H9 (cell line): Measurements from ENCODE around the gene POLR2H. TPM values are rescaled to one million over a fixed set of nuclear protein-coding genes. Genes with fewer than 3 reads are reported as not detected.

Experiments used
- DNase-seq: peaks from one replicate; pipeline ENCODE4 v3.0.0-alpha.2; 2017
- H2AFZ ChIP-seq: one replicate; pipeline ENCODE4 v1.6.1; 2013; ENCODE audit warnings: mild to moderate bottlenecking, low read length, control low read depth, moderate library complexity
- H2AK5ac ChIP-seq: 2 replicates; pipeline ENCODE4 v1.6.1; 2013; ENCODE audit warnings: low read length, control low read depth, mixed read lengths; ENCODE audit not compliant: insufficient read length
- H2BK120ac ChIP-seq: one replicate; pipeline ENCODE4 v1.6.1; 2013; ENCODE audit warnings: low read depth, mild to moderate bottlenecking, low read length, control low read depth, inconsistent platforms; ENCODE audit not compliant: poor library complexity, severe bottlenecking
- H2BK12ac ChIP-seq: 2 replicates; pipeline ENCODE4 v1.6.1; 2013; ENCODE audit warnings: low read length, control low read depth, mixed read lengths, low read depth; ENCODE audit not compliant: insufficient read length
- H2BK15ac ChIP-seq: 2 replicates; pipeline ENCODE4 v1.6.1; 2013; ENCODE audit warnings: low read depth, low read length, control low read depth
- H2BK20ac ChIP-seq: one replicate; pipeline ENCODE4 v1.6.1; 2013; ENCODE audit warnings: low read depth, mild to moderate bottlenecking, low read length, control low read depth, inconsistent platforms; ENCODE audit not compliant: poor library complexity, severe bottlenecking
- H2BK5ac ChIP-seq: 2 replicates; pipeline ENCODE4 v1.6.1; 2013; ENCODE audit warnings: low read length, control low read depth, mixed read lengths; ENCODE audit not compliant: insufficient read length
- H3K14ac ChIP-seq: 2 replicates; pipeline ENCODE4 v1.6.1; 2013; ENCODE audit warnings: low read length, control low read depth; ENCODE audit not compliant: insufficient read depth
- H3K18ac ChIP-seq: 2 replicates; pipeline ENCODE4 v1.6.1; 2013; ENCODE audit warnings: low read depth, mild to moderate bottlenecking, mixed read lengths, low read length, control low read depth; ENCODE audit not compliant: insufficient read length
- H3K23ac ChIP-seq: 2 replicates; pipeline ENCODE4 v1.6.1; 2013; ENCODE audit warnings: low read length, control low read depth, mixed read lengths, low read depth; ENCODE audit not compliant: insufficient read length
- H3K23me2 ChIP-seq: 2 replicates; pipeline ENCODE4 v1.6.1; 2013; ENCODE audit warnings: low read depth, mild to moderate bottlenecking, mixed read lengths, low read length, control low read depth; ENCODE audit not compliant: insufficient read length, poor library complexity, severe bottlenecking
- H3K27ac ChIP-seq: 2 replicates; pipeline ENCODE4 v1.5.1; 2013; ENCODE audit warnings: low read length, control low read depth, mixed read lengths, low read depth; ENCODE audit not compliant: insufficient read length
- H3K27me3 ChIP-seq: 2 replicates; pipeline ENCODE4 v1.6.1; 2013; ENCODE audit warnings: low read length, control low read depth, inconsistent platforms; ENCODE audit not compliant: insufficient read depth
- H3K4ac ChIP-seq: 2 replicates; pipeline ENCODE4 v1.6.1; 2013; ENCODE audit warnings: low read depth, mild to moderate bottlenecking, control low read depth, inconsistent platforms, low read length, moderate library complexity
- H3K4me1 ChIP-seq: 2 replicates; pipeline ENCODE4 v1.6.1; 2013; ENCODE audit warnings: low read length, control low read depth, inconsistent platforms; ENCODE audit not compliant: insufficient read depth
- H3K4me2 ChIP-seq: 2 replicates; pipeline ENCODE4 v1.6.1; 2013; ENCODE audit warnings: low read length, control low read depth, mixed read lengths; ENCODE audit not compliant: insufficient read length, insufficient read depth
- H3K56ac ChIP-seq: 2 replicates; pipeline ENCODE4 v1.6.1; 2013; ENCODE audit warnings: low read depth, mild to moderate bottlenecking, mixed read lengths, low read length, control low read depth; ENCODE audit not compliant: insufficient read length
- H3K79me1 ChIP-seq: 2 replicates; pipeline ENCODE4 v1.6.1; 2013; ENCODE audit warnings: low read depth, mild to moderate bottlenecking, moderate library complexity, low read length, control low read depth, inconsistent platforms; ENCODE audit not compliant: insufficient read depth, poor library complexity, severe bottlenecking
- H3K79me2 ChIP-seq: 2 replicates; pipeline ENCODE4 v1.6.1; 2013; ENCODE audit warnings: low read length, control low read depth, inconsistent platforms; ENCODE audit not compliant: insufficient read depth
- H3K9ac ChIP-seq: 2 replicates; pipeline ENCODE4 v1.6.1; 2013; ENCODE audit warnings: low read length, control low read depth, mixed read lengths; ENCODE audit not compliant: insufficient read length; ENCODE audit errors: extremely low read depth
- H3K9me3 ChIP-seq: one replicate; pipeline ENCODE4 v1.6.1; 2013; ENCODE audit warnings: low read depth, low read length, inconsistent platforms; ENCODE audit not compliant: control insufficient read depth
- H3T11ph ChIP-seq: one replicate; pipeline ENCODE4 v1.6.1; 2013; ENCODE audit warnings: mild to moderate bottlenecking, low read length, control low read depth, inconsistent platforms
- H4K20me1 ChIP-seq: one replicate; pipeline ENCODE4 v1.6.1; 2013; ENCODE audit not compliant: control insufficient read depth, insufficient read length, insufficient read depth
- H4K5ac ChIP-seq: 2 replicates; pipeline ENCODE4 v1.6.1; 2013; ENCODE audit warnings: low read depth, mild to moderate bottlenecking, mixed read lengths, low read length, control low read depth; ENCODE audit not compliant: insufficient read length
- H4K8ac ChIP-seq: replicated peaks from 2 replicates; pipeline ENCODE4 v1.6.1; 2013; ENCODE audit warnings: low read length, control low read depth, mixed read lengths, low read depth; ENCODE audit not compliant: insufficient read length
- H4K91ac ChIP-seq: 2 replicates; pipeline ENCODE4 v1.6.1; 2013; ENCODE audit warnings: low read depth, mild to moderate bottlenecking, moderate library complexity, mixed read lengths, low read length, control low read depth; ENCODE audit not compliant: insufficient read length
- H3K27ac Mint-ChIP-seq, 3 experiments: 2 replicates in 2 of 3; 3 replicates in 1 of 3; pipeline ENCODE4 v1.8.0; 2020 to 2021; ENCODE audit warnings: mixed read lengths in 3 of 3, mild to moderate bottlenecking in 1 of 3, moderate library complexity in 1 of 3
- H3K27me3 Mint-ChIP-seq: 2 replicates; pipeline ENCODE4 v1.8.0; 2021; ENCODE audit warnings: low read depth, mild to moderate bottlenecking, moderate library complexity, mixed read lengths
- H3K36me3 Mint-ChIP-seq, 3 experiments: 2 replicates in 2 of 3; 3 replicates in 1 of 3; pipeline ENCODE4 v1.8.0; 2020 to 2021; ENCODE audit warnings: low read depth in 3 of 3, mixed read lengths in 3 of 3; ENCODE audit not compliant: insufficient read depth in 1 of 3
- H3K4me1 Mint-ChIP-seq, 2 experiments: 2 replicates each; pipeline ENCODE4 v1.8.0; 2020; ENCODE audit warnings: mixed read lengths in 2 of 2
- H3K4me3 Mint-ChIP-seq, 2 experiments: 2 replicates in 1 of 2; 3 replicates in 1 of 2; pipeline ENCODE4 v1.8.0; 2020 to 2021; ENCODE audit warnings: mild to moderate bottlenecking in 2 of 2, mixed read lengths in 2 of 2, moderate library complexity in 1 of 2
- H3K9me3 Mint-ChIP-seq, 2 experiments: 2 replicates in 1 of 2; 3 replicates in 1 of 2; pipeline ENCODE4 v1.8.0; 2020; ENCODE audit warnings: mild to moderate bottlenecking in 2 of 2, mixed read lengths in 2 of 2, moderate library complexity in 1 of 2
- WGBS: extraction: QIAGEN DNeasy Blood & Tissue Kit; methylation state at CpG from one replicate; pipeline ENCODE4 v1.1.7; 2013; ENCODE audit warnings: missing lambda C conversion rate, low lambda C conversion rate, mixed read lengths; ENCODE audit not compliant: insufficient read length; ENCODE audit errors: extremely low coverage; 5-methylcytosine and 5-hydroxymethylcytosine counted together
- total RNA-seq: library from RNA; stranded (reverse); gene quantifications from 2 replicates; pipeline ENCODE4 v1.2.1, GENCODE V29; 2021
- TF ChIP-seq, protein P1 (sequence below): fragments of 200-600 bp; sonication (generic); conservative IDR thresholded peaks from 3 replicates; pipeline ENCODE4 v1.8.0; 2021; ENCODE audit warnings: antibody characterized with exemption, mild to moderate bottlenecking

The POLR2H gene
- total RNA-seq, 1 experiment from 2014 or later, result 115 TPM

DNA sequence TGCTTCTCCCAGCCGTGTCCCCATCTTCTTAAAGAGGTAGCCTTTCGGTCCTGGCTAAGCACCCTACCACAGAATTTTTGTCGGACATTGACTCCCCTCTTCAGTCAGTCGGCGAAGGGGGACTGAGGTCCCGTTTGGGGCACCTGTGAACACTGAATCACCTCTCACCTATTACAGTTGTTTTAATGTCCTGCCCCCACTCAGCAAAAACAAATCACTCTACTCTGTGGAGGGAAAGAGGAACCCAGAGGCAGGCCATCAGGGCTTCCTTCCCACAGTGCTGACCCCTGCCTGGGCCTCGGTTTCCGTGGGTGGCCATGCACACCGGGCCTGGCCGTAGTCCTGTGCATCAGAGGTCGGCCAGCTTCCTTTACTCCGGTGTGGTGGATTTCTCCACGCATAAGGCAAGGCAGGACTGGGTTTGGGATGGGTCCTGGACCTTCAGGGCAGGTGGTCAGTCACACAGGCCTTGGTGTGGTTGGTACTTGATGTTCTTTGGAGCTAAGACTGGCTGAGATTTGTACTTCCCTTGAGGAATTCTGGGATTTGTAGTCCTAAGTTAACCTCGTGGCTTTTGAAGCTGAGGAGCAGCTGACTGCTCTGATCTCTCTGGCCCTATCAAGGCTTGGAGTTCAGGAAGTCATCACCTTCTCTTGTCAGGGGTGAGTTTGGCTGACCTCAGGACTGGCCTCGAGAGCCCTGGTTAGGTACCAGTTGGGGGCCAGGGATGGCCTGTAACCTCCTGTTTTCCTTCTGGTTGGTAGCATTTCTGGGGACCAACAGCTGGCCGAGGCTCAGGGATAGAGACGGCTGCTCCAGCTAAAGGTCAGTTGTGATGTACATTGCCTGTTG, 24.7 kb upstream of the POLR2H start:
- no peak overlapping the region for H2AFZ ChIP-seq
- H3K9ac ChIP-seq, result peak overlapping the region; percentile 31
- Mint-ChIP-seq H3K9me3 (no peaks in the 10 kb centered on the region; a peak in 1 of 5 replicates), H3K4me1 (peaks cover 34 to 37% of the 10 kb centered on the region in 2 experiments), H3K36me3 (peaks cover 29 to 49% (median 35%) of the 10 kb centered on the region in 3 experiments), H3K27me3 (no peaks in the 10 kb centered on the region; the same call in 1 of the 2 replicates), H3K4me3 (peak overlapping the region; percentile 86 to 93), H3K27ac (peak overlapping the region; percentile 90 to 98 (median 96))
- TF ChIP-seq, protein P1, sequence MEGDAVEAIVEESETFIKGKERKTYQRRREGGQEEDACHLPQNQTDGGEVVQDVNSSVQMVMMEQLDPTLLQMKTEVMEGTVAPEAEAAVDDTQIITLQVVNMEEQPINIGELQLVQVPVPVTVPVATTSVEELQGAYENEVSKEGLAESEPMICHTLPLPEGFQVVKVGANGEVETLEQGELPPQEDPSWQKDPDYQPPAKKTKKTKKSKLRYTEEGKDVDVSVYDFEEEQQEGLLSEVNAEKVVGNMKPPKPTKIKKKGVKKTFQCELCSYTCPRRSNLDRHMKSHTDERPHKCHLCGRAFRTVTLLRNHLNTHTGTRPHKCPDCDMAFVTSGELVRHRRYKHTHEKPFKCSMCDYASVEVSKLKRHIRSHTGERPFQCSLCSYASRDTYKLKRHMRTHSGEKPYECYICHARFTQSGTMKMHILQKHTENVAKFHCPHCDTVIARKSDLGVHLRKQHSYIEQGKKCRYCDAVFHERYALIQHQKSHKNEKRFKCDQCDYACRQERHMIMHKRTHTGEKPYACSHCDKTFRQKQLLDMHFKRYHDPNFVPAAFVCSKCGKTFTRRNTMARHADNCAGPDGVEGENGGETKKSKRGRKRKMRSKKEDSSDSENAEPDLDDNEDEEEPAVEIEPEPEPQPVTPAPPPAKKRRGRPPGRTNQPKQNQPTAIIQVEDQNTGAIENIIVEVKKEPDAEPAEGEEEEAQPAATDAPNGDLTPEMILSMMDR, result no peak
- H3K27ac ChIP-seq, result no peak overlapping the region
- H3K79me2 ChIP-seq, result no peaks in the 10 kb centered on the region
- H3K4me1 ChIP-seq, result no peaks in the 10 kb centered on the region
- H2BK12ac ChIP-seq, result no peak overlapping the region
- no peak overlapping the region for H2BK20ac ChIP-seq
- no peak overlapping the region for H4K8ac ChIP-seq
- no peak overlapping the region for H2BK120ac ChIP-seq
- no peaks in the 10 kb centered on the region for H3K27me3 ChIP-seq
- no peak overlapping the region for H4K5ac ChIP-seq
- H3K14ac ChIP-seq, result peak overlapping the region; percentile 41; the same call in 1 of the 2 replicates
- no peak for DNase-seq
- H4K91ac ChIP-seq, result no peak overlapping the region
- H3K9me3 ChIP-seq, result no peaks in the 10 kb centered on the region
- peak overlapping the region; percentile 81 for H3K4me2 ChIP-seq
- H4K20me1 ChIP-seq, result peaks cover 4% of the 10 kb centered on the region
- no peak overlapping the region for H2AK5ac ChIP-seq
- peaks cover 10% of the 10 kb centered on the region for H3K23me2 ChIP-seq
- no peak overlapping the region for H3K18ac ChIP-seq
- no peak overlapping the region for H2BK15ac ChIP-seq
- H3K23ac ChIP-seq, result no peak overlapping the region
- H2BK5ac ChIP-seq, result no peak overlapping the region
- H3K79me1 ChIP-seq, result no peaks in the 10 kb centered on the region
- no peak overlapping the region for H3K56ac ChIP-seq
- H3T11ph ChIP-seq, result no peak overlapping the region
- no peak overlapping the region for H3K4ac ChIP-seq
- WGBS, result no CpG with 5 or more reads among the region's 17 CpGs
